Measurements from ENCODE around the gene STAB1. TPM values are rescaled to one million over a fixed set of nuclear protein-coding genes. Genes with fewer than 3 reads are reported as not detected.

STAB1 gene
- total and polyA plus RNA-seq, 12 donors: 30.8 to 1,593 (median 466) TPM

DNA sequence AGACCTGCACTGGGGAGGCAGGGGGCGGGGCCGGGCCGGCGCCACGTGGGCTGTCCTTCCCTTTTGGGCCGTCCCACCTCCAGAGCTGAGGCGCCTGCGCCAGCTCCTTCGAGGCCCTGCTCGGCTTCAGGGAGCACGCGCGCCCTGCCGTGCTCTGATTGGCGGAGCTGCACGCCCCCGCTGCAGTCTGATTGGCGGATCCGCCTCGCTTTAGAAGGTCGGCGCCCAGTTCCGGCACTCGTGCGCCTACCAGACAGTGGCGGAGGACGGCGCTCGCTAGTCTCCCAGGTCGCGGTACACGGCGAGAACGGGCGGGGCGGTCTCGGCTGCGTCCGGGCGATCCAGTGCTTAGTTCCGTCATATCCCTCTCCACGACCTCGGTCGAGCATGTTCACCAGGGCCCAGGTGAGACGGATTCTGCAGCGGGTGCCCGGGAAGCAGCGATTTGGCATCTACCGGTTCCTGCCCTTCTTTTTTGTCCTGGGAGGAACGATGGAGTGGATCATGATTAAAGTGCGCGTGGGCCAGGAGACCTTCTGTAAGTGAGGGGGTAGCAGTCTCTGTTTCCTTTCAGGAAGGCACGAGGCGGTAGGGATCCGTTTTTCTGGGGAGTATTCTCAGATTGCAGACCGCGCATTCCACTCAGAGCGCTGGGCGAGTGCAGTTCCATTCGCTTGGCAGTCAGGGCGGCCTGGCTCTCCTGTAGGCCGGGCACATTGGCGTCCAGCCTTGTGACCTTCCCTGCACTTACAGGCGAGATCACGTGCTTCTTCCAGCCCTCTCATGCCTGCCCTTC, 41.4 kb downstream of the STAB1 start, which contains the start of gene UQCC5:
UQCC5 (plus strand) TSS at position 237 of the 796 bp plus-strand sequence; CDS start at position 388, 151 bp downstream.
- Histone ChIP-seq H3K9me3 (replicated peaks in 1 of 3) (no peaks in the 10 kb centered on the region), H3K36me3 (replicated peaks in 1 of 2) (peaks cover 0 to under 1% of the 10 kb centered on the region in 2 donors), H3K4me3 (peak within 1 kb of the TSS; percentile 20 to 84 (median 64)), H3K27me3 (no peaks in the 10 kb centered on the region), H3K4me1 (replicated peaks in 1 of 2) (peaks cover 35 to 74% of the 10 kb centered on the region in 2 donors), H3K27ac (peak within 1 kb of the TSS; percentile 61 to 97 (median 91))
- 0% methylated on average over 9 to 65 of the region's 65 CpGs for WGBS, 4 donors
- peak; percentile 97 to 99 (median 98) for DNase-seq
- TF ChIP-seq, protein P1, sequence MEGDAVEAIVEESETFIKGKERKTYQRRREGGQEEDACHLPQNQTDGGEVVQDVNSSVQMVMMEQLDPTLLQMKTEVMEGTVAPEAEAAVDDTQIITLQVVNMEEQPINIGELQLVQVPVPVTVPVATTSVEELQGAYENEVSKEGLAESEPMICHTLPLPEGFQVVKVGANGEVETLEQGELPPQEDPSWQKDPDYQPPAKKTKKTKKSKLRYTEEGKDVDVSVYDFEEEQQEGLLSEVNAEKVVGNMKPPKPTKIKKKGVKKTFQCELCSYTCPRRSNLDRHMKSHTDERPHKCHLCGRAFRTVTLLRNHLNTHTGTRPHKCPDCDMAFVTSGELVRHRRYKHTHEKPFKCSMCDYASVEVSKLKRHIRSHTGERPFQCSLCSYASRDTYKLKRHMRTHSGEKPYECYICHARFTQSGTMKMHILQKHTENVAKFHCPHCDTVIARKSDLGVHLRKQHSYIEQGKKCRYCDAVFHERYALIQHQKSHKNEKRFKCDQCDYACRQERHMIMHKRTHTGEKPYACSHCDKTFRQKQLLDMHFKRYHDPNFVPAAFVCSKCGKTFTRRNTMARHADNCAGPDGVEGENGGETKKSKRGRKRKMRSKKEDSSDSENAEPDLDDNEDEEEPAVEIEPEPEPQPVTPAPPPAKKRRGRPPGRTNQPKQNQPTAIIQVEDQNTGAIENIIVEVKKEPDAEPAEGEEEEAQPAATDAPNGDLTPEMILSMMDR (IDR thresholded peaks at IDR 0.05): no peak
- peak; percentile 98 to 100 for TF ChIP-seq POLR2A (IDR thresholded peaks at IDR 0.05)
- intact Hi-C loops (cut with DNase I): loop anchor here in 1 of 2 donors (10.0 kb wide), 1 partner anchor 148 kb away; the partner anchor contains the start of genes GNL3 and PBRM1

DNA sequence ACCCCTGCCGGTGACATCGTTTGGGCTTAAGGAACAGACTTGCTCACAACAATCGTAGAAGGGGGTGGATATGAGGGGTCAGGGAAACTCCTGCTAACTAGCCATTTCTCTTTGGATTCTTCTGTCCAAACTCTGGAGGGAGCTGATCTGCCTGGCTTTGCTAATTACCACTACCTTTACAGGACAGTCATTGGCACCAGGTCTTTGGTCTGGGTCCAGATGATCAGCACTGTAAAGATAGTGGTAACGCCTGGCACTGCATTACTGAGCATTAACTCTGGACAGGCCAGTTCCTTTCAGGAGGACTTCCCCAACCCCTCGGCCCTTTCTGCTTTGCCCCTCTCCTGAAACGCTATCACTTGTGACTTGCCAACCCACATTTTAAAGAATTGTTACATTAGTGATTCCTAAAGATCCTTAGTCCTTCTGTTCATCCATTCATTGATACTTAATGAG, 42.1 kb downstream of the STAB1 start:
- Histone ChIP-seq H3K36me3 (replicated peaks in 1 of 2) (peaks cover 0 to 5% of the 10 kb centered on the region in 2 donors), H3K27ac (peak overlapping the region; percentile 61 to 97 (median 91)), H3K9me3 (replicated peaks in 1 of 3) (no peaks in the 10 kb centered on the region), H3K4me1 (replicated peaks in 1 of 2) (peaks cover 29 to 73% of the 10 kb centered on the region in 2 donors), H3K4me3 (peak overlapping the region; percentile 20 to 84 (median 64)), H3K27me3 (no peaks in the 10 kb centered on the region)
- no peak for TF ChIP-seq POLR2A (IDR thresholded peaks at IDR 0.05)
- TF ChIP-seq, protein P1 (IDR thresholded peaks at IDR 0.05): peak in 2 of 6 experiments; percentile 3 to 27
- intact Hi-C loops (cut with DNase I): loop anchor here in 1 of 2 donors (10.0 kb wide), 1 partner anchor 148 kb away; the partner anchor contains the start of genes GNL3 and PBRM1
- peak in 1 of 7 donors; percentile 35 for DNase-seq
- WGBS, 4 donors: 1 to 3% (median 2%) methylated on average over 6 of the region's 6 CpGs

DNA sequence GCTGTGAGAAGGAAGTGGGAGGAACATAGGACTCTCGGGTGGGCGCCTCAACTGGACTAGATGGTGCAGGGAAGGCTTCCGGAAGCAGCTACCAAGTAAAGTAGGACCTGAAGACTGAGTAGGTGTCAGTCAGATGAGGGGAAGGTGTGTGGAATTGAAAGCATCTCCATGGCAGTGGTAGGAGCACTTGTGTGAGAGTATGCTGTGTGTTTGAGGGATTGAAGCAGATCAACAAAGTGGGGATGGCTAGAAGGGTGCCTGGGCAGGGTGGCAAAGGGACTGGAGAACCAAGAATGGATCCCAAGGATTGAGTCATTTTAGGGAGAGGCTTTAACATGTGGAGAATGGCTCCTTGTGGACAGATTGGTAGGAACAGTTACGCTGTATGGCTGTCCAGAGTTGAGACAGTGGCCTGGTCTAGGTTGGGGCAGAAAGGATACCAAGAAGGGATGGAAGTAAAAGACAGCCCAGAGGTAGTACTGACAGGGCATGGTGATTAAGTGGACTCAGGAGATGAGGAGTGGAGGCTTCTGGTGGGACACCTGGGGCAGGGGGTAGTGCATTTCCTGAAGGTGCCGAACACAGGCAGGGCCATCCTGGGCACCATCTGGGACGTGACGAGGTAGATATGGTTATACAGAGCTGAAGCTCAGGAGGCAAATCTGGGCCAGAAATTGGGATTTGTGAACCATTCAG, 42.7 kb downstream of the STAB1 start:
- WGBS, 4 donors: 30 to 49% (median 37%) methylated on average over 7 of the region's 7 CpGs
- intact Hi-C loops (cut with DNase I): loop anchor here in 1 of 2 donors (10.0 kb wide), 1 partner anchor 147 kb away; the partner anchor contains the start of genes GNL3 and PBRM1
- Histone ChIP-seq H3K4me1 (replicated peaks in 1 of 2) (peaks cover 24 to 67% of the 10 kb centered on the region in 2 donors), H3K9me3 (replicated peaks in 1 of 3) (no peaks in the 10 kb centered on the region), H3K27me3 (no peaks in the 10 kb centered on the region), H3K4me3 (peak overlapping the region; percentile 20 to 84 (median 64)), H3K36me3 (replicated peaks in 1 of 2) (peaks cover 0 to 5% of the 10 kb centered on the region in 2 donors), H3K27ac (peak overlapping the region; percentile 61 to 97 (median 91))
- TF ChIP-seq, protein P1 (IDR thresholded peaks at IDR 0.05): no peak
- no peak for TF ChIP-seq POLR2A (IDR thresholded peaks at IDR 0.05)
- DNase-seq: peak in 4 of 7 donors; percentile 18 to 60 (median 28)
